GM23338 (cell line): ENCODE measurements around the gene RAP1B. TPM values are rescaled to one million over a fixed set of nuclear protein-coding genes. Genes with fewer than 3 reads are reported as not detected.
A peak's percentile ranks its signal among the peaks of the same experiment; 100 is the strongest.

Experiments
- ATAC-seq: fragments of 200-7000 bp; cut with Tn5 transposase; 3 replicates; pipeline ENCODE4 v1.9.1; 2020
- DNase-seq: peaks from one replicate; pipeline ENCODE4 v3.0.0-alpha.2; 2015; ENCODE audit warnings: low spot score
- H2AFZ ChIP-seq: fragments of 200-600 bp; sonication (generic); 2 replicates; pipeline ENCODE4 v1.8.0; 2016; ENCODE audit warnings: antibody characterized with exemption, mild to moderate bottlenecking, moderate library complexity
- H3F3A ChIP-seq: fragments of 200-600 bp; sonication (generic); replicated peaks from 2 replicates; pipeline ENCODE4 v1.8.0; 2017; ENCODE audit warnings: antibody characterized with exemption, mixed run types, low read depth
- H3K27ac ChIP-seq: fragments of 200-600 bp; sonication (generic); 2 replicates; pipeline ENCODE4 v1.6.1; 2016; ENCODE audit warnings: low read depth
- H3K27me3 ChIP-seq: fragments of 200-600 bp; sonication (generic); 2 replicates; pipeline ENCODE4 v1.8.0; 2016; ENCODE audit warnings: mild to moderate bottlenecking, mixed run types, moderate library complexity; ENCODE audit not compliant: insufficient read depth
- H3K36me3 ChIP-seq: fragments of 200-600 bp; sonication (generic); 2 replicates; pipeline ENCODE4 v1.8.0; 2016; ENCODE audit warnings: mild to moderate bottlenecking; ENCODE audit not compliant: insufficient read depth
- H3K4me1 ChIP-seq: fragments of 200-600 bp; sonication (generic); 2 replicates; pipeline ENCODE4 v1.8.0; 2016; ENCODE audit warnings: mild to moderate bottlenecking, moderate library complexity; ENCODE audit not compliant: insufficient read depth
- H3K4me2 ChIP-seq: fragments of 200-600 bp; sonication (generic); 2 replicates; pipeline ENCODE4 v1.7.1; 2017; ENCODE audit warnings: mixed run types
- H3K4me3 ChIP-seq: fragments of 200-600 bp; sonication (generic); 2 replicates; pipeline ENCODE4 v1.6.1; 2016; ENCODE audit warnings: mixed run types
- H3K79me2 ChIP-seq: fragments of 200-600 bp; sonication (generic); replicated peaks from 2 replicates; pipeline ENCODE4 v1.8.0; 2017; ENCODE audit warnings: mild to moderate bottlenecking; ENCODE audit not compliant: insufficient read depth
- H3K9me2 ChIP-seq: fragments of 200-600 bp; sonication (generic); 2 replicates; pipeline ENCODE4 v1.8.0; 2017; ENCODE audit not compliant: insufficient read depth
- H4K20me1 ChIP-seq: fragments of 200-600 bp; sonication (generic); replicated peaks from 2 replicates; pipeline ENCODE4 v1.8.0; 2017; ENCODE audit warnings: mild to moderate bottlenecking; ENCODE audit not compliant: insufficient read depth
- H3K27ac Mint-ChIP-seq: 2 replicates; pipeline ENCODE4 v1.8.0; 2020; ENCODE audit warnings: inconsistent platforms, mild to moderate bottlenecking, moderate library complexity, mixed read lengths
- H3K27me3 Mint-ChIP-seq: 3 replicates; pipeline ENCODE4 v1.8.0; 2022; ENCODE audit warnings: low read depth, mild to moderate bottlenecking, moderate library complexity, mixed read lengths, inconsistent platforms; ENCODE audit not compliant: insufficient read depth, poor library complexity
- H3K36me3 Mint-ChIP-seq: 3 replicates; pipeline ENCODE4 v1.8.0; 2021; ENCODE audit warnings: low read depth, mild to moderate bottlenecking, inconsistent platforms, moderate library complexity, mixed read lengths
- H3K4me1 Mint-ChIP-seq: 3 replicates; pipeline ENCODE4 v1.8.0; 2020; ENCODE audit warnings: mild to moderate bottlenecking, inconsistent platforms, mixed read lengths
- H3K4me3 Mint-ChIP-seq: 3 replicates; pipeline ENCODE4 v1.8.0; 2021; ENCODE audit warnings: moderate library complexity, mild to moderate bottlenecking, inconsistent platforms, mixed read lengths
- H3K9me3 Mint-ChIP-seq: 3 replicates; pipeline ENCODE4 v1.8.0; 2020; ENCODE audit warnings: moderate library complexity, mild to moderate bottlenecking, inconsistent platforms, mixed read lengths
- CREB1 ChIP-seq: fragments of 250-450 bp; sonication (Bioruptor Pico); IDR thresholded peaks from 2 replicates; pipeline ENCODE4 v1.5.0; 2020; ENCODE audit warnings: low read depth, mild to moderate bottlenecking, moderate library complexity
- EZH2 ChIP-seq: fragments of 200-600 bp; sonication (generic); IDR thresholded peaks from one replicate; pipeline ENCODE4 v1.8.0; 2017; ENCODE audit warnings: antibody characterized with exemption, mild to moderate bottlenecking, low read depth; ENCODE audit not compliant: unreplicated experiment
- EZH2phosphoT487 ChIP-seq: fragments of 200-600 bp; sonication (generic); IDR thresholded peaks from one replicate; pipeline ENCODE4 v1.8.1; 2018; ENCODE audit warnings: antibody characterized with exemption; ENCODE audit not compliant: unreplicated experiment
- JUNB ChIP-seq: IDR thresholded peaks from one replicate; pipeline ENCODE4 v1.6.1; 2016; ENCODE audit warnings: antibody characterized with exemption; ENCODE audit not compliant: unreplicated experiment
- NANOG ChIP-seq: IDR thresholded peaks from 2 replicates; pipeline ENCODE4 v1.6.1; 2016; ENCODE audit warnings: antibody characterized with exemption, borderline replicate concordance
- POLR2AphosphoS5 ChIP-seq: IDR thresholded peaks from 2 replicates; pipeline ENCODE4 v1.6.1; 2016; ENCODE audit warnings: antibody characterized with exemption, low read depth
- STAT1 ChIP-seq: IDR thresholded peaks from one replicate; pipeline ENCODE4 v1.6.1; 2016; ENCODE audit warnings: antibody characterized with exemption; ENCODE audit not compliant: unreplicated experiment
- ZNF114 ChIP-seq: fragments of 250-450 bp; sonication (Bioruptor Pico); IDR thresholded peaks from 2 replicates; pipeline ENCODE4 v1.5.0; 2020; ENCODE audit warnings: mild to moderate bottlenecking, moderate library complexity
- ZNF331 ChIP-seq: fragments of 250-450 bp; sonication (Bioruptor Pico); IDR thresholded peaks from 2 replicates; pipeline ENCODE4 v1.5.0; 2020; ENCODE audit warnings: low read depth, mild to moderate bottlenecking, moderate library complexity
- polyA plus RNA-seq: library from polyadenylated mRNA; unstranded; fragments of >200 nt; fragmentation: Nextera tagmentation; extraction: Ambion mirVana; gene quantifications from 2 replicates; pipeline ENCODE4 v1.2.1, GENCODE V29; 2016
- total RNA-seq: library from RNA; depleted of rRNA; stranded (reverse); fragments of >200 nt; shearing (Covaris generic); gene quantifications from 2 replicates; pipeline ENCODE4 v1.2.3, GENCODE V29; 2014
- TF ChIP-seq, protein P1 (sequence below), 2 experiments: fragments of 200-600 bp in 1 of 2; sonication (generic) in 1 of 2; conservative IDR thresholded peaks; 2 replicates each; pipeline versions ENCODE4 v1.5.1 to v1.6.1; 2016 to 2017; ENCODE audit warnings: antibody characterized with exemption in 2 of 2, low read depth in 2 of 2, mild to moderate bottlenecking in 2 of 2, moderate library complexity in 1 of 2
- TF ChIP-seq, protein P2 (sequence below): IDR thresholded peaks from 2 replicates; pipeline ENCODE4 v1.6.1; 2016; ENCODE audit warnings: antibody characterized with exemption
- TF ChIP-seq, protein P3 (sequence below): fragments of 250-450 bp; sonication (Bioruptor Pico); IDR thresholded peaks from 2 replicates; pipeline ENCODE4 v1.5.0; 2020; ENCODE audit warnings: mild to moderate bottlenecking, moderate library complexity
- TF ChIP-seq, protein P4 (sequence below): IDR thresholded peaks from one replicate; pipeline ENCODE4 v1.6.1; 2018; ENCODE audit warnings: antibody characterized with exemption; ENCODE audit not compliant: unreplicated experiment

The RAP1B gene
- total and polyA plus RNA-seq, 2 experiments from 2014 or later, result 90.6 to 128 TPM

DNA sequence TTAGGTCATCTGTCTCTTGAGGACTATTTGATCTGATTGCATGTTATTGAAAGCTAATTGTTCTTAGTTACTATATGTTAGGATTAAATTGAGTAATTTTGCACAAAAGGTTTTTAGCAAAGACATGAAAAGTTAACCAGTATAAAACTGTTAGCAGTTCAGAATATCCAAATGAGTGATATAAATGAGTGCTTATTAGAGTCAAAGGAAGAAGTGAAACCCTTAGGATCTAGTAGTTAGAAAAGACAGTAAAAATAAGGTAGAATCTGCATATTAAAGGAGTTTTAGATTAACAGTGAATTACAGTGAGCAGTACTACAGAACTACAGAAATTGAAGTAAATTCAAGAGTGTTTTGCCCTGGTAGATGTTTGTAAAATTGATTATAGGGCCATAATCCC, 12.4 kb downstream of the RAP1B start:
- no peak overlapping the region for H2AFZ ChIP-seq
- peak overlapping the region; percentile 36 for H3K27ac Mint-ChIP-seq
- H3K9me3 Mint-ChIP-seq, result peaks cover 9% of the 10 kb centered on the region
- no peak overlapping the region for H3K4me3 Mint-ChIP-seq
- H3K4me1 Mint-ChIP-seq, result peaks cover 35% of the 10 kb centered on the region
- ATAC-seq, result no peak
- H3K79me2 ChIP-seq, result peaks cover 100% of the 10 kb centered on the region
- peaks cover 3% of the 10 kb centered on the region for H3K27me3 Mint-ChIP-seq
- H3K4me1 ChIP-seq, result peaks cover 25% of the 10 kb centered on the region
- no peaks in the 10 kb centered on the region for H3K9me2 ChIP-seq
- no peak overlapping the region for H3K27ac ChIP-seq
- H3K4me3 ChIP-seq, result no peak overlapping the region
- TF ChIP-seq NANOG (no peak), ZNF331 (CRISPR knock-in tag) (no peak), STAT1 (no peak), JUNB (no peak), EZH2phosphoT487 (no peak), CREB1 (CRISPR knock-in tag) (no peak), EZH2 (no peak), ZNF114 (CRISPR knock-in tag) (no peak), POLR2AphosphoS5 (no peak)
- TF ChIP-seq, protein P1, sequence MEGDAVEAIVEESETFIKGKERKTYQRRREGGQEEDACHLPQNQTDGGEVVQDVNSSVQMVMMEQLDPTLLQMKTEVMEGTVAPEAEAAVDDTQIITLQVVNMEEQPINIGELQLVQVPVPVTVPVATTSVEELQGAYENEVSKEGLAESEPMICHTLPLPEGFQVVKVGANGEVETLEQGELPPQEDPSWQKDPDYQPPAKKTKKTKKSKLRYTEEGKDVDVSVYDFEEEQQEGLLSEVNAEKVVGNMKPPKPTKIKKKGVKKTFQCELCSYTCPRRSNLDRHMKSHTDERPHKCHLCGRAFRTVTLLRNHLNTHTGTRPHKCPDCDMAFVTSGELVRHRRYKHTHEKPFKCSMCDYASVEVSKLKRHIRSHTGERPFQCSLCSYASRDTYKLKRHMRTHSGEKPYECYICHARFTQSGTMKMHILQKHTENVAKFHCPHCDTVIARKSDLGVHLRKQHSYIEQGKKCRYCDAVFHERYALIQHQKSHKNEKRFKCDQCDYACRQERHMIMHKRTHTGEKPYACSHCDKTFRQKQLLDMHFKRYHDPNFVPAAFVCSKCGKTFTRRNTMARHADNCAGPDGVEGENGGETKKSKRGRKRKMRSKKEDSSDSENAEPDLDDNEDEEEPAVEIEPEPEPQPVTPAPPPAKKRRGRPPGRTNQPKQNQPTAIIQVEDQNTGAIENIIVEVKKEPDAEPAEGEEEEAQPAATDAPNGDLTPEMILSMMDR (conservative IDR thresholded peaks at IDR 0.05; ENCODE audit: low read depth in 2 of 2), result no peak
- TF ChIP-seq, protein P2, sequence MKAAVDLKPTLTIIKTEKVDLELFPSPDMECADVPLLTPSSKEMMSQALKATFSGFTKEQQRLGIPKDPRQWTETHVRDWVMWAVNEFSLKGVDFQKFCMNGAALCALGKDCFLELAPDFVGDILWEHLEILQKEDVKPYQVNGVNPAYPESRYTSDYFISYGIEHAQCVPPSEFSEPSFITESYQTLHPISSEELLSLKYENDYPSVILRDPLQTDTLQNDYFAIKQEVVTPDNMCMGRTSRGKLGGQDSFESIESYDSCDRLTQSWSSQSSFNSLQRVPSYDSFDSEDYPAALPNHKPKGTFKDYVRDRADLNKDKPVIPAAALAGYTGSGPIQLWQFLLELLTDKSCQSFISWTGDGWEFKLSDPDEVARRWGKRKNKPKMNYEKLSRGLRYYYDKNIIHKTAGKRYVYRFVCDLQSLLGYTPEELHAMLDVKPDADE, result no peak
- TF ChIP-seq, protein P3, sequence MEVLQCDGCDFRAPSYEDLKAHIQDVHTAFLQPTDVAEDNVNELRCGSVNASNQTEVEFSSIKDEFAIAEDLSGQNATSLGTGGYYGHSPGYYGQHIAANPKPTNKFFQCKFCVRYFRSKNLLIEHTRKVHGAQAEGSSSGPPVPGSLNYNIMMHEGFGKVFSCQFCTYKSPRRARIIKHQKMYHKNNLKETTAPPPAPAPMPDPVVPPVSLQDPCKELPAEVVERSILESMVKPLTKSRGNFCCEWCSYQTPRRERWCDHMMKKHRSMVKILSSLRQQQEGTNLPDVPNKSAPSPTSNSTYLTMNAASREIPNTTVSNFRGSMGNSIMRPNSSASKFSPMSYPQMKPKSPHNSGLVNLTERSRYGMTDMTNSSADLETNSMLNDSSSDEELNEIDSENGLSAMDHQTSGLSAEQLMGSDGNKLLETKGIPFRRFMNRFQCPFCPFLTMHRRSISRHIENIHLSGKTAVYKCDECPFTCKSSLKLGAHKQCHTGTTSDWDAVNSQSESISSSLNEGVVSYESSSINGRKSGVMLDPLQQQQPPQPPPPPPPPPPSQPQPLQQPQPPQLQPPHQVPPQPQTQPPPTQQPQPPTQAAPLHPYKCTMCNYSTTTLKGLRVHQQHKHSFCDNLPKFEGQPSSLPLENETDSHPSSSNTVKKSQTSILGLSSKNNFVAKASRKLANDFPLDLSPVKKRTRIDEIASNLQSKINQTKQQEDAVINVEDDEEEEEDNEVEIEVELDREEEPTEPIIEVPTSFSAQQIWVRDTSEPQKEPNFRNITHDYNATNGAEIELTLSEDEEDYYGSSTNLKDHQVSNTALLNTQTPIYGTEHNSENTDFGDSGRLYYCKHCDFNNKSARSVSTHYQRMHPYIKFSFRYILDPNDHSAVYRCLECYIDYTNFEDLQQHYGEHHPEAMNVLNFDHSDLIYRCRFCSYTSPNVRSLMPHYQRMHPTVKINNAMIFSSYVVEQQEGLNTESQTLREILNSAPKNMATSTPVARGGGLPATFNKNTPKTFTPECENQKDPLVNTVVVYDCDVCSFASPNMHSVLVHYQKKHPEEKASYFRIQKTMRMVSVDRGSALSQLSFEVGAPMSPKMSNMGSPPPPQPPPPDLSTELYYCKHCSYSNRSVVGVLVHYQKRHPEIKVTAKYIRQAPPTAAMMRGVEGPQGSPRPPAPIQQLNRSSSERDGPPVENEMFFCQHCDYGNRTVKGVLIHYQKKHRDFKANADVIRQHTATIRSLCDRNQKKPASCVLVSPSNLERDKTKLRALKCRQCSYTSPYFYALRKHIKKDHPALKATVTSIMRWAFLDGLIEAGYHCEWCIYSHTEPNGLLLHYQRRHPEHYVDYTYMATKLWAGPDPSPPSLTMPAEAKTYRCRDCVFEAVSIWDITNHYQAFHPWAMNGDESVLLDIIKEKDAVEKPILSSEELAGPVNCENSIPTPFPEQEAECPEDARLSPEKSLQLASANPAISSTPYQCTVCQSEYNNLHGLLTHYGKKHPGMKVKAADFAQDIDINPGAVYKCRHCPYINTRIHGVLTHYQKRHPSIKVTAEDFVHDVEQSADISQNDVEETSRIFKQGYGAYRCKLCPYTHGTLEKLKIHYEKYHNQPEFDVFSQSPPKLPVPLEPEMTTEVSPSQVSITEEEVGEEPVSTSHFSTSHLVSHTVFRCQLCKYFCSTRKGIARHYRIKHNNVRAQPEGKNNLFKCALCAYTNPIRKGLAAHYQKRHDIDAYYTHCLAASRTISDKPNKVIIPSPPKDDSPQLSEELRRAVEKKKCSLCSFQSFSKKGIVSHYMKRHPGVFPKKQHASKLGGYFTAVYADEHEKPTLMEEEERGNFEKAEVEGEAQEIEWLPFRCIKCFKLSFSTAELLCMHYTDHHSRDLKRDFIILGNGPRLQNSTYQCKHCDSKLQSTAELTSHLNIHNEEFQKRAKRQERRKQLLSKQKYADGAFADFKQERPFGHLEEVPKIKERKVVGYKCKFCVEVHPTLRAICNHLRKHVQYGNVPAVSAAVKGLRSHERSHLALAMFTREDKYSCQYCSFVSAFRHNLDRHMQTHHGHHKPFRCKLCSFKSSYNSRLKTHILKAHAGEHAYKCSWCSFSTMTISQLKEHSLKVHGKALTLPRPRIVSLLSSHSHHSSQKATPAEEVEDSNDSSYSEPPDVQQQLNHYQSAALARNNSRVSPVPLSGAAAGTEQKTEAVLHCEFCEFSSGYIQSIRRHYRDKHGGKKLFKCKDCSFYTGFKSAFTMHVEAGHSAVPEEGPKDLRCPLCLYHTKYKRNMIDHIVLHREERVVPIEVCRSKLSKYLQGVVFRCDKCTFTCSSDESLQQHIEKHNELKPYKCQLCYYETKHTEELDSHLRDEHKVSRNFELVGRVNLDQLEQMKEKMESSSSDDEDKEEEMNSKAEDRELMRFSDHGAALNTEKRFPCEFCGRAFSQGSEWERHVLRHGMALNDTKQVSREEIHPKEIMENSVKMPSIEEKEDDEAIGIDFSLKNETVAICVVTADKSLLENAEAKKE (CRISPR knock-in tag), result no peak
- TF ChIP-seq, protein P4, sequence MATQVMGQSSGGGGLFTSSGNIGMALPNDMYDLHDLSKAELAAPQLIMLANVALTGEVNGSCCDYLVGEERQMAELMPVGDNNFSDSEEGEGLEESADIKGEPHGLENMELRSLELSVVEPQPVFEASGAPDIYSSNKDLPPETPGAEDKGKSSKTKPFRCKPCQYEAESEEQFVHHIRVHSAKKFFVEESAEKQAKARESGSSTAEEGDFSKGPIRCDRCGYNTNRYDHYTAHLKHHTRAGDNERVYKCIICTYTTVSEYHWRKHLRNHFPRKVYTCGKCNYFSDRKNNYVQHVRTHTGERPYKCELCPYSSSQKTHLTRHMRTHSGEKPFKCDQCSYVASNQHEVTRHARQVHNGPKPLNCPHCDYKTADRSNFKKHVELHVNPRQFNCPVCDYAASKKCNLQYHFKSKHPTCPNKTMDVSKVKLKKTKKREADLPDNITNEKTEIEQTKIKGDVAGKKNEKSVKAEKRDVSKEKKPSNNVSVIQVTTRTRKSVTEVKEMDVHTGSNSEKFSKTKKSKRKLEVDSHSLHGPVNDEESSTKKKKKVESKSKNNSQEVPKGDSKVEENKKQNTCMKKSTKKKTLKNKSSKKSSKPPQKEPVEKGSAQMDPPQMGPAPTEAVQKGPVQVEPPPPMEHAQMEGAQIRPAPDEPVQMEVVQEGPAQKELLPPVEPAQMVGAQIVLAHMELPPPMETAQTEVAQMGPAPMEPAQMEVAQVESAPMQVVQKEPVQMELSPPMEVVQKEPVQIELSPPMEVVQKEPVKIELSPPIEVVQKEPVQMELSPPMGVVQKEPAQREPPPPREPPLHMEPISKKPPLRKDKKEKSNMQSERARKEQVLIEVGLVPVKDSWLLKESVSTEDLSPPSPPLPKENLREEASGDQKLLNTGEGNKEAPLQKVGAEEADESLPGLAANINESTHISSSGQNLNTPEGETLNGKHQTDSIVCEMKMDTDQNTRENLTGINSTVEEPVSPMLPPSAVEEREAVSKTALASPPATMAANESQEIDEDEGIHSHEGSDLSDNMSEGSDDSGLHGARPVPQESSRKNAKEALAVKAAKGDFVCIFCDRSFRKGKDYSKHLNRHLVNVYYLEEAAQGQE, result no peak
- peaks cover 4% of the 10 kb centered on the region; the same call in 1 of the 2 replicates for H3K36me3 ChIP-seq
- H3K4me2 ChIP-seq, result no peak overlapping the region
- H3K27me3 ChIP-seq, result no peaks in the 10 kb centered on the region
- H3K36me3 Mint-ChIP-seq, result peaks cover 35% of the 10 kb centered on the region
- DNase-seq, result no peak
- peaks cover 24% of the 10 kb centered on the region for H4K20me1 ChIP-seq
- no peaks in the 10 kb centered on the region for H3F3A ChIP-seq
